TTC549 (cell line): ENCODE results near the gene CSTF3.

ENCODE experiments used
- FAIRE-seq: peaks from 2 replicates; lab custom pipeline; 2012; peaks lifted over from hg19 to GRCh38; lab: Jason Lieb, UNC

CSTF3 gene

DNA sequence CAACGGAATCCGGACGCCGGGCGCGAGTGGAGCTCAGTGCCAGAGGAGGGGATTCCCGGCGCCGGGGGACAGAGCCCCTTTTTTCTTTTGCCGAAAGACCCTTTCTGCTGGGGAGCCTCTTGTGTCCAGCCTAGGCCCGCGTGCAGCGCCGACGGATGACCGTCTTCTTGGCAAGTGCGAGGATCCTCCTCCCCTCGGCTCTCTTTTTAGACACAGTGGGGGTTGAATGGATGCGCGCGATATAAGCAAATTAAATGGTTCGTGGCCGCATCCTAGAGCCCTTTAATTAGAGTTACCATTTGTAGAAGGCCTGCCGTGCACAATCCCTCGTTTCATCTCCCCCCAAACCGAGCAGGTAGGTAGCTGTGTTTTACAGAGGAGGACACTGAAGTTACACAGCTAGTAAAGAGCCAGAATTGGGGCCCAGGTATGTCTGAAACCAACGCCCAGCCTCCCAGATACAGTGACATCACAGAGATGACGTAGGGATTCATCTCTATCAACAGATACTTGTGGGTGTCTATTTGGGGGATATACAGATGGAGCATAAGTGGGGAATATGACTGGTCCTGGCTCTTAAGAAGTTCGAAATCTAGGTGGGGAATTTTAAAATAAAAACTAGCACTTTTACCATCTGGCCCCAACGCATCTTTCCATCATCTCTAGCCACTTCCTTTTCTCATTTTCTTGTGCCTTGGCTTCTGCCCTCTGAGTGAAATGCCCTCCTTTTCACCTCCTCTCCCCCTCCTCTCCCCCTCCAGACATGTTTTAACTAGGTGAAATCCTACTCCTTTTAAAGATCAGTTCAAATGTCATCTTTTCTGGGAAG is 121.0 kb downstream of the CSTF3 start:
- no peak for FAIRE-seq

DNA sequence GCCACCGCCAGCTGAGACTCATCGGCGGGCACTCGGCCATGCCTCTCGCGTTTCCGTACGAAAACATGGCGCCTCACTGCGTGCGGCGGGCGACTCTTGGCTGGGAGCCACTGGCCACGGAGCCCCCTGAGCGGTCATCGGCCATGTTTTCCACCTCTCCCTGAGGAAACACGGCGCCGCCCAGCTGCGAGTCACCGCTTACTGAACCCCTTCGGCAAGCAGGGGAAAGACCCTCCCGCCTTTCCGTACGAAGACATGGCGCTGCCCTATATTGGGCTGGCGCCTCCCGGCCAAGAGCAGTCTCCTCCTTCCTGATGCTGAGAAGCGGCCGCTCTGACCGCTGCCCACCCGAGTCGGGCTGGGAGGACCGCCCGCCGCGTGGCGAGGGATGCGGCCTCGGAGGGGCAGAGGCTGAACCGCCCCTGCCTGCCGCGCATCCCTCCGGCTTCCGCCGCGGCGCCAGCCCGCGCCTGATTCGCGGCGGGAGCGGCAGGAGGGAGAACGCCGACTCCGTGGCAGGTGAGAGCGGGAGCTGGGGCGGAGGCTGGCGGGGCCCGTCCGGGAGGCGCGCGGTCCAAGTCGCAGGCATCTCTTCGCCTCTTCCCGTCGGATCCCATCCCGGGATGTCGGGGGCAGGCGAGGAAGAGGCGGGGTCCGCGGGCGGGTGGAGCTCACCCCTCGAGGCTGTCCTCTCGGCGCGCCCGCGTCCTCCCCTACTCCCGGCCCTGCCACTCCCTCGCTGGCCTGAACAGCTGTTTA is 121.8 kb downstream of the CSTF3 start, which contains the start of gene TCP11L1:
TSS of gene TCP11L1 (plus strand) at position 299 of the 759 bp plus-strand sequence. CDS start 4,202 bp downstream, outside the sequence.
- no peak for FAIRE-seq

DNA sequence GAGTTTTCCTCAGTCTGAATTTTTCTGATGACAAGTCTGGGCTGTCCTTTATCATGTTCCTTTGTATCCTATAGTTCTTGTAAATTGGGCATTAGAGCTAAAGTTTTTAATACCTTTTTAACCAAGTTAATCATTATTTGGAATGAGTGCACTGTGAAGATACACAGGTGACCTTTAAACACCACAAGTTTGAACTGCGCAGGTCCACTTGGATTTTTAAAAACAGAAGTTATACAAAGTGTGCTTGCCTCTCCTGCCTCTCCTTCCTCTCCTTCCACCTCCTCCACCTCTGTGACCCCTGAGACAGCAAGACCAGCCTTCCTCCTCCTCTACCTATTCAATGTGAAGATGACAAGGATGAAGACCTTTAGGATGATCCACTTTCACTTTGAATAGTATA is 126.3 kb downstream of the CSTF3 start:
- no peak for FAIRE-seq
